GM19328 (cell line): ENCODE results near the gene JHY.

Experiments
- ATAC-seq: cut with Tn5 transposase; IDR thresholded peaks from one replicate; pipeline ENCODE4 v1.9.1; 2021; ENCODE audit warnings: mild to moderate bottlenecking, moderate library complexity; ENCODE audit not compliant: unreplicated experiment

Gene JHY

GRCh38 chr11:122871302-122871701 lies 11.3 kb upstream of the JHY start:
- ATAC-seq = no peak

GRCh38 chr11:122872046-122872445 lies 10.5 kb upstream of the JHY start:
- no peak for ATAC-seq

- no peak for ATAC-seq
These were observed 7.6 kb upstream of the JHY start for GRCh38 chr11:122874991-122875390.

- ATAC-seq = no peak
These were observed 4.8 kb upstream of the JHY start for GRCh38 chr11:122877732-122878131.

GRCh38 chr11:122879785-122880184 lies 2.8 kb upstream of the JHY start:
- no peak for ATAC-seq

- ATAC-seq = no peak
These were observed 492 bp downstream of the JHY start for GRCh38 chr11:122882857-122883645.

- no peak for ATAC-seq
These were observed 1.1 kb downstream of the JHY start for GRCh38 chr11:122883646-122883979.

GRCh38 chr11:122888162-122888561 lies 5.6 kb downstream of the JHY start:
- no peak for ATAC-seq

GRCh38 chr11:122893131-122893530 lies 10.6 kb downstream of the JHY start:
- no peak for ATAC-seq

GRCh38 chr11:122895563-122895962 lies 13.0 kb downstream of the JHY start:
- no peak for ATAC-seq

- ATAC-seq = no peak
These were observed 15.1 kb downstream of the JHY start for GRCh38 chr11:122897606-122898210.

GRCh38 chr11:122898799-122899198 lies 16.2 kb downstream of the JHY start:
- no peak for ATAC-seq

GRCh38 chr11:122900587-122901202 lies 18.1 kb downstream of the JHY start:
- no peak for ATAC-seq

- no peak for ATAC-seq
These were observed 20.4 kb downstream of the JHY start for GRCh38 chr11:122902951-122903350.

GRCh38 chr11:122910775-122911174 lies 28.2 kb downstream of the JHY start:
- ATAC-seq = no peak

- no peak for ATAC-seq
These were observed 34.8 kb downstream of the JHY start for GRCh38 chr11:122917311-122917710.

GRCh38 chr11:122918734-122919133 lies 36.2 kb downstream of the JHY start:
- no peak for ATAC-seq

- ATAC-seq = no peak
These were observed 38.0 kb downstream of the JHY start for GRCh38 chr11:122920579-122920978.

GRCh38 chr11:122922893-122923292 lies 40.3 kb downstream of the JHY start:
- ATAC-seq = no peak

- no peak for ATAC-seq
These were observed 40.7 kb downstream of the JHY start for GRCh38 chr11:122923302-122923701.

GRCh38 chr11:122931510-122931909 lies 49.0 kb downstream of the JHY start:
- ATAC-seq = no peak

- no peak for ATAC-seq
These were observed 50.9 kb downstream of the JHY start for GRCh38 chr11:122933416-122933815.
